Stimulated activated CD4-positive, alpha-beta T cell treated with anti-CD3 and anti-CD28 coated beads, Interleukin-12 subunit alpha, Interleukin-12 subunit beta, amount 100 ng/mL, for 48 hours (primary cell): ENCODE results near the gene CORO1C.
"Not testable (repeated sequence)": the region's sequence is repeated elsewhere in the genome, so short reads cannot be mapped to it uniquely, and the experiment has no call there.

Experiments
- DNase-seq, 3 donors: peaks; one replicate each; pipeline ENCODE4 v3.0.0-alpha.2; 2020; ENCODE audit warnings: low read depth in 2 of 3, low spot score in 1 of 3

The CORO1C gene

DNA sequence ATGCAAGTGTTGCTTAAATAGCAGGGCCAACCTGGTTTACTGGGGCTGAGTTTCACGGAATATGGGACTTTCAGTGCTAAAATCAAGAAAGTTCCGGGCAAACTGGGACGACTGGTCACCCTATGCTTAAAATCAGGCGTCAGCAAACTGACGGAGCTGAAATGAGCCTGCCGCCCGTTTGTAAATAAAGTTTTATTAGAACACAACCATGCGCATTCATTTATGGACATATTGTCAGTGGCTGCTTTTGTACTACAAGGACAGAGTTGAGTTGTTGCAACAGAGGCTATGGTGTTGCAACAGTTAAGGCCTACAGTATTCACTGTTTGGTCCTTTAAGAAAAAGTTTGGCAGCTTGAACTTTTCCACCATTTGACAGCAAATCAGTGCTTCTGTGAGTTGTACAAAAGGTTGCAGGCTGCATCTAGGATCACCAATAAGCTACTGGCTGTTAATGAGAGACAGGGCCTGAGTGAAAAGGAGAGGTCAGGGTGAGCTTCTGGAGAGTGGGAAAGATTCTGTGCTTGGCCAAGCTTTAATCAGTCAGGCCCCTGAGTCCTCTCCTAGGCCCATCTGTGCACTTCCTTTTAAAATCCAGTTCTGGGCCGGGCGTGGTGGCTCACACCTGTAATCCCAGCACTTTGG is 111.0 kb downstream of the CORO1C start:
- no peak for DNase-seq

GRCh38 chr12:108619369-108620160 is 111.8 kb downstream of the CORO1C start:
- DNase-seq, result no peak

- not testable (repeated sequence) for DNase-seq
Observed at GRCh38 chr12:108618953-108619274, 112.4 kb downstream of the CORO1C start.

GRCh38 chr12:108618079-108618952 is 113.0 kb downstream of the CORO1C start:
- peak; percentile 59 to 76 (median 71) for DNase-seq

DNA sequence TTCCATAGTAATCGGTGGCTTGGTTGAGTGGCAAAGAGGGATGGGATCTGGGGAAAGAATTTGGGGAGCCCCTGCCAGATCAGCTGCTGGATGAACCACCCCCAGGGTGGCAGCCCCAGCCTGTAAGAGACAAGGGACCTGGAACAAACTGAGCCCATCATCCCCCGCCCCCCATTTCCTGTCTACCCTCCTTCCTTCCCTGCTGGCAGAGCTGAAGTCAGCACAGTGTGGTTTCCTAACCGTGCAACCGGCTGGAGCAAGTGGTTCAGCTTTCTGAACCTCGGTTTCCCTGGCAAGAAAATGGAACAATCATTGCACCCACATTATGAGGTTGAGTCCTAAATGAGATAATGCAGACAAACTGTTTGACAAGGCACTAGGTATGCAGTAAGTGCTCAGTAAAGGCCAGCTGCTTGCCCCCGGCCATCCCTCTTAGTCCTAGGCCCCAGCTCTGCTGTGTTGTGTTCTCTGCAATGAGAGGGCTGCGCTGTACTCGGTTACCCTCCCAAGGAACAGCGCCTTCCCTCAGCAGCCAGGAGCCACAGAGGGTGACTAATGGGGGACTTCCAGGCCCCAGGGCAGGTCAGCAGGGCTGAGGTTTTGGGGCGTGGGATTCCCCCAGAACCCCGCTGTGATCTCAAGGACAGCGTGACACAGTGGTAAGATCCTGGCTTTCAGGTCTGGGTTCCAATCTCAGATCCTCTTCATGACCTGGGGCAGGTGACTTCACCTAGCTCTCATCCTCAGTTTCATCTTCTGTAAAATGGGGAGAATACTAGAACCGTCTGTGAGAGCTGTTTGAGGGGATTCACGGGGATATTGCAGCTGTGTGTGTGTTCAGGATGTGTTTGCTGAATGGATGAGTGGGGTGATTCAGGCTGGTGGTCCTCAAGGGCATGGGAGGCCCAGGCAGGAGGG is 114.1 kb downstream of the CORO1C start:
- peak; percentile 67 to 80 (median 80) for DNase-seq

DNA sequence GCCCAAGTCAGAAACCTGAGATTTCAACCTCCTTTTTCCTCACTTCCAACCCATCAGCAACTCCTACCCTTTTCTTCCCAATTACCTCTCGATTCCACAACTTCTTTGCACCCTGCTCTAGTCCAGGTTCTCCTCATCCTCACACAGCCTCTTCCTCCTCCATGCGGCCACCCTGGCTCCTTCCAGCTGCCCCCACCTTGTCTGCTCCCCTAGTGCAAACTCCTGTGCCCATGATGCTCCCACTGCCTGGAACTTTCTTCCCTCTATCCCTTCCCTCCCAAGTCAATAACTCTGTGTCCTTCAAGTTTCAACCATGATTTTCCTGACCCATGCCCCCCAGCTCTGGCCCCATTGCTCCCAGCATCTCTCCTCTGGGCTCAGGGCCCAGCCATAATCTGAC is 115.0 kb downstream of the CORO1C start:
- DNase-seq, result no peak

DNA sequence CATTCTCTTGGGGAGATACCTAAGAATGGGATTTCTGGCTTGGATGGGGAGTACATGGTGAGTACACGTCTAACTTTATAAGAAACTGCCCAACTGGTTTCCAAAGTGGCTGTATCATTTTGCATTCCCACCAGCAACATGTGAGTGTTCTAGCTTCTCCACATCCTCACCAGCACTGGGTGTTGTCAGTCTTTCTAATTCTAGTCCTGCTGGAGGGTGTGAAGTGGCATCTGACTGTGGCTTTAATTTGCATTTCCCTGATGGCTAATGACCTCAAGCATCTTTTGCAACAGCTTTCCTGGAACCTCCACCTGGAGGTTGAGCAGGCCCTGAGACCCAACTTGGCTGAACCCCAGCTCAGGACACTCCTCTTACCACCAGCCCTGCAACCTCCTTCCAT is 115.4 kb downstream of the CORO1C start:
- DNase-seq, result no peak

DNA sequence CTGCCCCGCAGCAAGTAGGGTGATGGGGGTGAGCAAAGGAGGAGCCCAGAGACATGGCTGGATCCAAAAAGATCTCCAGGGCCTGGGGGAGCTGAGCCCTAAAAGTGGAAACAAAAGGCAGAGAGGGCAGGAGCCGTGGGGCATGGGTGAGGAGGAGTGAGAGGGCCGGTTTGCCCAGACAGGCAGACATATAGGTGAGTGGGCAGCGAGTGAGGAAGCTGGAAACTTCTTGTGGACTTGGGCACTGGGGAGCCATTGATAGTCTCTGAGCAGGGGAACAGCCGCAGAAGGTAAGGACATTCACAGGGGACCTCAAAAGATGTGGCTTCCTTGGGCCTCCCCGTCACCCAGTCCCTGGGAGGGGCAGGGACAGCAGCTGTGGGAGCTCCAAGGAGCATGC is 116.7 kb downstream of the CORO1C start:
- no peak for DNase-seq

DNA sequence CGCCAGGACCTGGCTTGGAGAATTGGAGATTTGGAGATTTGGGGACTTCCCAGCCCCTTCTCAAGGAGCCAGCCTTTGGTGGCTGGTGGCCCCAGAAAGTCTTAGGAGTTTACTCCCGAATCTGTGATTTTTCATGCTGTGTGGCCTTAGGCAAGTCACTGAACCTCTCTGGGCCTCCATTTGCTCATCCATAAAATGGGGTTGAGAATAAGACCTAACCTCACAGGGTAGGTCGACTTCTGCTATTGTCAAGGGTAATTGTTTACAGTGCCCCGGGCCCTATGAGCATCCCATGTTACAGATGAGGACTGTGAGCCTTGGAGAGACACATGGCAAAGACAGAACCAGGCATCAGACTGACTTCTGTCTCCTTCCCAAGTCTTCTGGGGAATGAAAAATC is 117.3 kb downstream of the CORO1C start:
- no peak for DNase-seq

- DNase-seq, result no peak
Observed at GRCh38 chr12:108613548-108613947, 117.8 kb downstream of the CORO1C start.

DNA sequence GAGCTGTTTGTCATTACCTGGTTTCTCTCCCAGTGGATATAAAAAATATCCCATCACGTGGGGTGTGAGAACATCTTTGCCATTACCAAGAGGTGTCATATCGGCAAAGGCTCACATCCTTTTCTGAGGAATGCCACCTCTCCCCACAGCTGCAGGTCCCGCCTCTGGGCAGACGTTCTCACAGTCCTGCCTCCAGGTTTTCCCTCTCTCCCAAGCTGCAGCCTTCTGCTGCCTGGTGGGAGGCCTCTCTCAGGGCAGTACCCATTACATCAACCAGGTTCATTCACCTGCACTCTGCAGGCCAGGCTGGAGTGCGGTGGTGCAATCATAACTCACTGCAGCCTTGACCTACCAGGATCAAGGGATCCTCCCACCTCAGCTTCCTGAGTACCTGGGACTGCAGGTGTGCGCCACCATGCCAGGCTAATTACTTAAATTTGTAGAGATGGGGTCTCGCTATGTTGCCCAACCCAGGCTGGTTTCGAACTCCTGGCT is 118.5 kb downstream of the CORO1C start:
- no peak for DNase-seq

DNA sequence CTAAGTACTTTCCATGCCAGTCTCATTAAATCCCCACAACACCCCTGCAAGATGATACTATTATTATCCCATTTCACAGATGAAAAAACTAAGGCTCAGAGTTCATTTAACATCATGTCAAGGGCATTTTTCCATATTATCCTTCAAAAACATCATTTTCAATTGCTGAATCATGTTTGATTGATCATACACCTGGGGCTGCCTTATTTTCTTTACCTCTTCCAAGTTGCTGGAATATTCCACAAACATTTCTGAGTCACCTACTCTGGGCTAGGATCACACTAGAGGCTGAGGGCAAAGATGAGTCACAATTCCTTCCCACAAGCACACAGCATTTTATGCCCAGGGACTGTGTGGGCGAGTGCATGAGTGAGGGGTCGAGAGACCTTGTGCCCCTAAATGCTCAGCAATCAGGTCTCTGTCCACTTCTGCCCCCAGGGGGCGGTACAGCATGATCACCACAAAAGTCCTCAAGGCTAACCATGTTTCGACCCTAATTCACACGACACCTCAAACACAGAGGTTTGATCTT is 119.4 kb downstream of the CORO1C start:
- DNase-seq, result peak in 1 of 3 donors; percentile 51

DNA sequence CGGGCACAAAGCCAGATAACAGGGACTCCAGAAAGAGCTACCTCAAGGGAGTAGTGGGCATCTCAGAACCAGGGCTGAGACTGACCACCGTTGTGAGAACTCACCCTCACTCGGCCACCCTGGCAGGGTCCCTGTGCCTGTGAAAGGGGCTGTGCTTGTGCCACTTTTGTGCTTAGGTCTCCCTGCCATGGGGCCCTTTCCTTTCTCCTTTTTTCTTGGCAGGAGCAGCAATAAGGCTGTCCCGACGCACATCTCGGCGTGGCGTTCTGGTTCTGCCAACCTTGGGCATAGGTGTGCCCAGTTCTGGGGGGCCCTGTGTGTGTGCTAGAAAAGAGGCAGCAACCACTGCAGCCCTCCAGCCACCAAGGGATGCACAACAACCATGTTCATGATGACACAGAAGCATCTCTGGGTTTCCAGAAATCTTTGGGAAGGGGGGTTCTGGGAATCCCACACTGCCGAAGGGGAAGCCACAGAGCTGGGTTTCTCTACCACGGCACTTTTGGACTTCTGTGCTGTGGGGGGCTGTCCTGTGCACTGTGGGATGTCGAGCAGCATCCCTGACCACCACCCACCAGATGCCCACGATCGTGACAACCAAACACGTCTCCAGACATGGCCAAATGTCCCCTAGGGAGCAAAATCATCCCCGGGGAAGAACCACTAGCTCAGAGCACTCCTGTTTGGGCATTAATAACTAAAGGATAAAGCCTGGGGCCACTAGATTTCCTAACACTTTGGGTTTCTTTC is 120.3 kb downstream of the CORO1C start:
- DNase-seq, result no peak

GRCh38 chr12:108610336-108610815 is 120.9 kb downstream of the CORO1C start:
- DNase-seq, result no peak

GRCh38 chr12:108609537-108610335 is 121.6 kb downstream of the CORO1C start:
- DNase-seq, result no peak

DNA sequence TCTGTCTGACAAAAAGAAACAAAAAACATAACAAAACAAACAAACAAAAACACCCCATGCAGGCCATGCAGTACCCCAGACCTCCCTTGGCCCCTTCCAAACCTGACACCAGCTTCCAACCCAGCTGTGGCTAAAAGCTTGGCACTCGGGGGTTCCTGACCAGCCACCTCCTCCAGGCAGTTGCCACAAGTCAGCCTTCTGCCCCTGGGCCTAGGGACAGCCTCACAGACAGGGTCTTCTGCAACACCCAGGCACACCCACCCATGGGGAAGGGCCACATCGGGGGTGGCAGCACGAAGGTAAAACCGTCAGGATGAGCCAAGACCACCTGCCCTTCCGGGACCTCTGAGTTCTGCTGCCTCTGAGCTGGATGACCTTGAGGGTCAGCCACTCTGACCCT is 122.7 kb downstream of the CORO1C start:
- DNase-seq, result no peak

- no peak for DNase-seq
Observed at GRCh38 chr12:108607981-108608600, 123.2 kb downstream of the CORO1C start.

GRCh38 chr12:108606492-108606891 is 124.8 kb downstream of the CORO1C start:
- no peak for DNase-seq
